Activated CD4-positive, CD25-positive, alpha-beta regulatory T cell (primary cell): ENCODE measurements around the gene S100P.

Experiments
- DNase-seq, 4 experiments: peaks; one replicate each; lab custom pipeline; 2025; lab: John Stamatoyannopoulos, UW

Gene S100P

DNA sequence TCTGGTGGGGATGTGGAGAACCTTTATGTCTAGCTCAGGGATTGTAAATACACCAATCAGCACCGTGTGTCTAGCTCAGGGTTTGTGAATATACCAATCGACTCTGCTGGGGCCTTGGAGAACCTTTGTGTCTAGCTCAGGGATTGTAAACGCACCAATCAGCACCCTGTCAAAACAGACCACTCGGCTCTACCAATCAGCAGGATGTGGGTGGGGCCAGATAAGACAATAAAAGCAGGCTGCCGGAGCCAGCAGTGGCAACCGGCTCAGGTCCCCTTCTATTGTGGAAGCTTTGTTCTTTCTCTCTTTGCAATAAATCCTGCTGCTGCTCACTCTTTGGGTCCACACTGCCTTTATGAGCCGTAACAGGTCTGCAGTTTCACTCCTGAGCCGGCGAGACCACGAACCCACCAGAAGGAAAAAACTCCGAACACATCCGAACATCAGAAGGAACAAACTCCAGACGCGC lies 20.5 kb upstream of the S100P start:
- peak in 2 of 4 experiments; percentile 22 to 25 for DNase-seq

DNA sequence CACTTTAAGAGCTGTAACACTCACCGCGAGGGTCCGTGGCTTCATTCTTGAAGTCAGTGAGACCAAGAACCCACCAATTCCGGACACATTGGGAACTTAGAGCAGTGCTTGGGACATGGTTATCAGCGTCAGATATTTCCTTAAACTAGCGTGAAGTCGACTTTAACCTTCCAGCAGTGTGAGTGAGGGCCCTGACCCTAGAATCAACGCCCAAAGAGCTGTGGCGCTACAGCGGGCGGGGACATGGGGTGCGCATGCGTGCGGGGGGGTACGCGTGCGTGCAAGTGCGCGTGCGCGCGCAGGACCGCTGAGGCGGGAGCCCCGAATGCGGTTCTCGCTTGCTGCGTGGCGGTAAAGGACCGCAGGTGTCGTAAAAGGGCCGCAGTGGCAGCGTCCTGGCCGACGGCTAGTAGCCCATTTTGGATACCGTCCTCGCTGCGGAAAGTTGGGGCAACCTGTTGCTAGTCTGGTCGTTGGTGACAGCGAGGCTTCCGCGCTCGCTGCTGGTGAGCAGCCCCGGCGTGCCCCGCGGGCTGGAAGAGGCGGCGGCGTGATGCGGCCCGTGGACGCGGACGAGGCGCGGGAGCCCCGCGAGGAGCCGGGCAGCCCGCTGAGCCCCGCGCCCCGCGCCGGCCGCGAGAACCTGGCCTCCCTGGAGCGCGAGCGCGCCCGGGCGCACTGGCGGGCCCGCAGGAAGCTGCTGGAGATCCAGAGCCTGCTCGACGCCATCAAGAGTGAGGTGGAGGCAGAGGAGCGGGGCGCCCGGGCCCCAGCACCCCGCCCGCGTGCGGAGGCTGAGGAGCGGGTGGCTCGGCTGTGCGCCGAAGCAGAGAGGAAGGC lies 19.8 kb upstream of the S100P start:
- DNase-seq: peak; percentile 78 to 93 (median 86)

DNA sequence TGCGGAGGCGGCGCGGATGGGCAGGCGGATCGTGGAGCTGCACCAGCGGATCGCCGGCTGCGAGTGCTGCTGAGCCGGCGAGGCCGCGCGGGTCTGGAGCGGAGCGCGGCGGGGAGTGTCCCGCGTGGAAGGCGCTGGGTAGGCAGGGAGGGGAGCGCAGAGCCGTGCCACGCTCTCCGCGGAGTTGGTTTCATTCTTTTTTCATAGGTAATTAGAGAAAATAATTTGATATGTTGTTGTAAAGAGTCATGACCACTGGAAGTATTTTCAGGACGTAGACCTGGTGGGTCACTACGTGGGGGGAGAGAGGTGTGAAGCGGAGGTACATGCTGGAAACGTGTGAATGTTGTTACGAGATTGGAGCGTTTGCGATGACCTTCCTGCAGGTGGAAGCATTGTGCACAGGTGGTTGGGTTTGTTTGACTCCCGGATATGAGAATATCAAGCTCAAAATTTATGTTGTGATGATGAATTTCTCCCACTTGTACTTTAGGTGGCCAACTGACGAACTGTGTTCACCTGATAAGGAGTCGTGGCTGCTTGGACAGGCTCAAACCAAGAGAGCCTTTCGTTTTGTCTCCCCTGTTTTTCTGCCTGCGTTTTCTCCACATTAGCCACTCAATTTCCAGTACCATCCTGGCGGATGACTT lies 19.1 kb upstream of the S100P start:
- DNase-seq: peak in 3 of 4 experiments; percentile 20 to 48 (median 41)

GRCh38 chr4:6676722-6677558 lies 16.7 kb upstream of the S100P start:
- no peak for DNase-seq

GRCh38 chr4:6680372-6681034 lies 13.2 kb upstream of the S100P start:
- DNase-seq: no peak

GRCh38 chr4:6681191-6681590 lies 12.5 kb upstream of the S100P start:
- DNase-seq: no peak

GRCh38 chr4:6682862-6683590 lies 10.7 kb upstream of the S100P start:
- DNase-seq: no peak

GRCh38 chr4:6684656-6685055 lies 9.0 kb upstream of the S100P start:
- no peak for DNase-seq

DNA sequence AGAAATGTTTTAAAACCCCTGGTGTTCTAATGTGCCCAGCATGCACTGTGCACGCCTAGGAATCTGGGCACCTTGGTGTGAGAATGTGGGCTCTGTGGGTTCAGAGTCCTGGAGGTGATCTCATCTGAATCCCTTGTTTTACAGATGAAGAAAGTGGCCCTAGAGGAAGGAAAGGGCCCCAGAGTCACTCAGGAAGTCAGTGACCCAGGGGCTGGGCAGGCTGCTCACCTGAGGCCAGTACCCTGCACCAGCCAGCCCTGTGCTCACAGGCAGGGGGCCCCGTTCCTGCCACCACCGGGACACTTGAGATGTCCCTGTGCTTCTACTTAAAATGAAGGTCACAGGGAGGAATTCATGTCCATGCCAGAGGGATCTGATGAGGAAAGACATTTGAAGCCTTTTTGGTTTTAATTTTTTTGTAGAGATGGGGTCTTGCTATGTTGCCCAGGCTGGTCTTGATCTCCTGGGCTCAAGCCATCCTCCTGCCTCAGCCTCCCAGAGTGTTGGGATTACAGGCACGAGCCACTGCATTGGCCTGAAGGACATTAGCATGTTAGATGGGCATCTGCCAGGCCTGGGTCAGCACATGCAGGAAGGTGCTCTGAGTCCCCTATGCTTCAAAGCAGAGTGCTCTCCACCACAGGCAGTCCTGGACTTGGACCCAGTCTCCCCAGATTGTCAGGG lies 7.4 kb upstream of the S100P start:
- no peak for DNase-seq

GRCh38 chr4:6687947-6688878 lies 5.5 kb upstream of the S100P start:
- DNase-seq: no peak

DNA sequence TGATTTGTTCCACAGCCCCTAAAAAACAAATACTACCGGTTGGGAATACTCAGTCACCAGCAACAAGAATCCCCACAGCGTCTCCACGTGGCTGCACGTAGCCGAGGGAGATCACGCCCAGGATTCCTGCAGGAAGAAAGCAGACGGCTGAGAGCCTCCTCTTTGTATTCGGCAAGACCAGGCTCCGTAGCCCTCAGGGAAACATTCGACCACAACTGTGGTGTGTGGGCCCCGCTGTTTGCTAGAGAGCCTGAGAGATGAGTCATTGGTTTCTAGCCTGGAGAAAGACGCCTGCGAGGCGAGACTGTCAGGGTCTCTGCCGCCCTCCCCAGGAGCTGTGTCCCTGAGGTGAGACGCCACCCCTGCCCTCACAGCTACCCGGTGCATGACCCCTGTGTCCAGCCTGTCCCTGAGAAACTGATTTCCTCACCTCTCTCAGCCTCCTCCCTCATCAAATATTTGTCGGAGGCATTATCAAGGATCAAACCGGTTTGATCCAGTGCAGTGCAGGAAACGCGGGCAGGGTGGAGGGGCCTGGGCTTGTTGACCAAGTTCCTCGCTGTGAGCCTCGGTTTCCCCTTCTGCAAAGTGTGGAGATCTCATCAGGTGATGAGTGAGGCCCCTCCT lies 4.7 kb upstream of the S100P start:
- DNase-seq: peak; percentile 28 to 39 (median 30)

GRCh38 chr4:6689506-6689960 lies 4.1 kb upstream of the S100P start:
- no peak for DNase-seq

- no peak for DNase-seq
Observed at GRCh38 chr4:6692379-6692778, 1.3 kb upstream of the S100P start.

- no peak for DNase-seq
Observed at GRCh38 chr4:6692806-6693205, 872 bp upstream of the S100P start.

DNA sequence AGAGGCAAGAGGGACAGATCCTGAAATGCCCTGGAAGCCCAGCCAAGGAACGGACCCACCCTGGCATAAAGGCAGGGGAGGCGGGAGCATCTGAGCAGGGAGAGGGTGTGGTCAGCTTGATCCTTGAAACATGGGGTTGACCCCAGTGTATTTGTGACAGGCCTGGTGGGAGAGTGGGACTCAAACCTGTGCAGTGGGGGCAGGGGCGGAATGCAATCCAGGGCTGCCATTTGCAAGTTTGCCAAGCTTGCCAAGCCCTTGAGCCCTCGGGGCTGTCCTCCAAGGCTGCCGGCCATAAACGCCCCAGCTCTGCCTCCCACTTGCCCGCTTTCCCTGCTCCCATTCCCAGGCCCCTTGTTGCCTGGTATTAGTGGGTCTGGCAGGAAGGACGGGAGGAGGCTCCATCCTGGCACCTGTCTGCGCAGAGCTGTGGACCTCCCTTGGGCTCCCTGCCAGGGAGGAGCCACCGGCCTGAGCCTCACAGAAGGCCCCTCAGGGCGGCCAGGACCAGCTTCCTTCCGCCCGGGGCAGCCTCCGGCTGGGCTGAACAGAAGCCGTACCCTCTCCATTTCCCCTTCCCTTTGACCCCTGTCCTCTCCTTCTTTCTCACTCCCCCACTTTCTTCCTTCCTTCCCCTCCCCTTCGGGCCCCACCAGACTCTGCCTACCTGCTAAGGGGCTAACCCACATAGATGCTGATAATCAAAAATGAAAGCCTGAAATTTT lies 661 bp downstream of the S100P start:
- DNase-seq: no peak

- DNase-seq: peak in 2 of 4 experiments; percentile 24 to 43
Observed at GRCh38 chr4:6695660-6696610, 2.3 kb downstream of the S100P start.

- DNase-seq: no peak
Observed at GRCh38 chr4:6696611-6697010, 2.9 kb downstream of the S100P start.
